NCI-H1417 treated with DMSO at 0.1 percent for 48 hours (cell line): ENCODE measurements around the gene TCF7L2.

ENCODE experiments used
- DNase-seq: peaks from one replicate; lab custom pipeline; 2025; lab: John Stamatoyannopoulos, UW

TCF7L2 gene

GRCh38 chr10:112964482-112964881 lies 14.4 kb downstream of the TCF7L2 start:
- no peak for DNase-seq

- no peak for DNase-seq
Measured at GRCh38 chr10:112966194-112966855, 16.3 kb downstream of the TCF7L2 start.

GRCh38 chr10:112967200-112967599 lies 17.2 kb downstream of the TCF7L2 start:
- no peak for DNase-seq

GRCh38 chr10:112969131-112969530 lies 19.1 kb downstream of the TCF7L2 start:
- DNase-seq: no peak

- no peak for DNase-seq
Measured at GRCh38 chr10:112969542-112969941, 19.5 kb downstream of the TCF7L2 start.

GRCh38 chr10:112970021-112970420 lies 20.0 kb downstream of the TCF7L2 start:
- DNase-seq: no peak

GRCh38 chr10:112972606-112973005 lies 22.6 kb downstream of the TCF7L2 start:
- no peak for DNase-seq

GRCh38 chr10:112973046-112973445 lies 23.0 kb downstream of the TCF7L2 start:
- DNase-seq: no peak

- no peak for DNase-seq
Measured at GRCh38 chr10:112973805-112974204, 23.8 kb downstream of the TCF7L2 start.

- no peak for DNase-seq
Measured at GRCh38 chr10:112977426-112977898, 27.4 kb downstream of the TCF7L2 start.

- DNase-seq: no peak
Measured at GRCh38 chr10:112979927-112980326, 29.9 kb downstream of the TCF7L2 start.

GRCh38 chr10:112980937-112981336 lies 30.9 kb downstream of the TCF7L2 start:
- DNase-seq: no peak

GRCh38 chr10:112981553-112981952 lies 31.5 kb downstream of the TCF7L2 start:
- DNase-seq: no peak

GRCh38 chr10:112983444-112984056 lies 33.5 kb downstream of the TCF7L2 start:
- DNase-seq: no peak

- DNase-seq: no peak
Measured at GRCh38 chr10:112984756-112985155, 34.7 kb downstream of the TCF7L2 start.

GRCh38 chr10:112985690-112986543 lies 35.9 kb downstream of the TCF7L2 start:
- no peak for DNase-seq

- DNase-seq: no peak
Measured at GRCh38 chr10:112986544-112987190, 36.6 kb downstream of the TCF7L2 start.

- DNase-seq: no peak
Measured at GRCh38 chr10:112988839-112989406, 38.9 kb downstream of the TCF7L2 start.

- no peak for DNase-seq
Measured at GRCh38 chr10:112989826-112990225, 39.8 kb downstream of the TCF7L2 start.

GRCh38 chr10:112990271-112990670 lies 40.2 kb downstream of the TCF7L2 start:
- DNase-seq: no peak

GRCh38 chr10:112991888-112992491 lies 41.9 kb downstream of the TCF7L2 start:
- DNase-seq: no peak

- no peak for DNase-seq
Measured at GRCh38 chr10:112996462-112996861, 46.4 kb downstream of the TCF7L2 start.
